Measurements from ENCODE around the gene VPS26B.
"Not testable (repeated sequence)": the region's sequence is repeated elsewhere in the genome, so short reads cannot be mapped to it uniquely, and the experiment has no call there.

Gene VPS26B

DNA sequence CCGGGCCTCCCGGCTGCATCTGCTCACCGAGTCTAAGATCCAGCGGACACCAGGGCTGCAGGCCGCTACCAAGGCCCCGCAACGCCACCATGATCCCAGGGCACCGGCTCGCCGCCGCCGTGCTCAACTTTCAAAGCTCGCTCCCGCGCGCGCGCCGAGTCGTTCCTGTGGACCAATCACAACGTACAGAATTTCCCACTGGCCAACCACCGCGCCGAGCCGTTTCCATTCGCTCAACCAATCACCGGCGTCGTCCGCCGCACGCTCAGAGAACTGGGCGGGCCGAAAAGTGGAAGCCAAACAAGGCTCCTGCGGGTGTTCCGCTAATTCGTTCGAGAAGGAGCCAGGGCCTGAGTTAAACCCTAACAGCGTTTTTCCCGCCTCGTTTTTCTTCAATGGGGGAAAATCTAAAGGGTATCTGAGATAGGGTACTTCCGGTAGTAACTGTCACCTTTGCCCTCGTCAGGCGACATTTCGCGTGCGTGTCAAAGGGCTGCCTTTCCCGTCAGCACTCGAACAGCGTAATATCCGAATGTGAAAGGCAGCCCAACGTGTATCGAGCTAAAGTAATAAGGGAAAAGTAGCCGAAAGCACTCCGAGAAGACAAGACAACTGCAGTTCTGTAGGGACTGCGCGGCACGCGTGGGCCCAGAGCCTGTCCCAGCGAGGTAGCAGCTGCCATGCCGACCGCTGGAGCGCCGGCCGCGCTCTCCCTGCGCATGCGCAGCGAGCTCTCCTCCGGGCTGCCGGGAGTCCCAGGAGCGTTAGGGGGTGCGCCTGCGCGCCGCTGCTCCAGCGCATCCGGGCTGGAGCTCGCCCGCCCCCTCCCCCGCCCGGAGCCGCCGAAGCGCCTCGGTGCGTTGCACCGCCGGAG lies at the start of gene VPS26B, which contains the start of gene NCAPD3:
TSS of gene VPS26B (plus strand) at position 836 of the 874 bp plus-strand sequence. CDS start 452 bp downstream, outside the sequence.
TSS of gene NCAPD3 (minus strand) at position 132 of the 874 bp plus-strand sequence. CDS start at position 91, 41 bp downstream.
- peak; percentile 95 for DNase-seq (ENCODE audit: low spot score)

DNA sequence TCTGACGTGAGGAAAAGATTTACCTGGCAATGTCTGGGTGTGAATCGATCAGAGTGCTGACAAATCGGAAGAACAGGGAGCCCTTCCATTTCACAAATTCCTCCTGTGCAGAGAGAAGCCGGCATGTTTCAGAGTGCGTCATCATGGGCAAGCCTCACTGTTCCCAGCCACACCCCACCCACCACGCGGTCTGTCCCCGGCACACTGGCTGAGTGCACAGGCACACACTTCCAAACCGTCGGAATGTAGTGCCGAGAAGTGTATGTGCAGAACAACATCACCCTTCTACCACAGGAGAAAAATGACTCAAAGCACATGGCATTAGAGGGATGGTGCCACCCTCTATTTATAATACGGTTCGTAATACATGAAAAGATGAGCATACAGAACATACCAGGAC lies 48.2 kb upstream of the VPS26B start:
- DNase-seq (ENCODE audit: low spot score): no peak

DNA sequence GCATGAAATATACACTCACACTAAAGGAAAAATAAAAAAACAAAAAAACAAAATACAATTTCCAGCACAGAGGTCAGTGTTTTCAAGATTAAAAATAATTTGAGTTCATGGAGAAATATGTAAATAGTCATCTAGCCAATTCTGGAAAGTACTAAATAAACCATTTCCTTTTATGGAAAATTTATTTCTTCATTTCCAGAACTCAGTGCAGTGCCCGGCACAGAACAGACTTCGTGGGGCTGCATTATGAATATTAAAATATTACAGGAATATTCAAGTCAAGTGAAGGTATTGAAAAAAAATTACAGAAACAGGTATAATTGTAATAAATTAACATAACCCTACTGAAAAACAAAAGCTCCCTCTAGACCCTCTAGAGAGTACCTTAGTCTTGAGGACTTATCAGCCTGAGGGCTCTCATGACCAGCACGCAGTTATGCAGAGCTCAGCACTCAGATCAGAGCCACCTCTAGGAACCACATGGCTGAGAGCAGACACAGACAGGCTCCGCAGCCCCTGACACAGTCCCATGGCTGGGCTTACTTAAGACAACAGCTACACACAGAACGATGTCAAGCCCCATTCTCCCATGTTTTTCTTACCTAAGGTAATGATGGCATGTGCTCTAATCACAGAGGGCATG lies 46.3 kb upstream of the VPS26B start:
- DNase-seq (ENCODE audit: low spot score): no peak

DNA sequence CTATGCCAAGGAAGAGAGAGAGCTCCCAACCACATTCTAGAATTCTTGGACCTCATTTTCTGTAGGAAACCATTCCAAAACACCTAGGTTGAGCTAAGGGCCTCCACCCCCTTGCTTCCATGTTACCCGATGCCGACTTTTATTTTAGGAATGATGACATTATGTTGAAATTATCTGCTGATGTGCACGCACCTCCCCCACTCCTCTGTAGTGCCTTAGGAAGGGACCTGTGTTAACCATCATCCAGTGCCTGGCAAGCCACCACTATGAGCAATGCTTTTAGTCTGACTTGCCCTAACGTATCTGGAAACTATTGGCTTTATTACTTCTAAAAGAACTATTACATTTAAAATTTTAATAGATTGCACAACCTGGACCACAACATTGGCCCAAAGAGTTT lies 42.8 kb upstream of the VPS26B start:
- no peak for DNase-seq (ENCODE audit: low spot score)

- DNase-seq (ENCODE audit: low spot score): not testable (repeated sequence)
Observed at GRCh38 chr11:134188092-134188491, 36.4 kb upstream of the VPS26B start.

GRCh38 chr11:134196756-134197155 lies 27.7 kb upstream of the VPS26B start:
- no peak for DNase-seq (ENCODE audit: low spot score)

DNA sequence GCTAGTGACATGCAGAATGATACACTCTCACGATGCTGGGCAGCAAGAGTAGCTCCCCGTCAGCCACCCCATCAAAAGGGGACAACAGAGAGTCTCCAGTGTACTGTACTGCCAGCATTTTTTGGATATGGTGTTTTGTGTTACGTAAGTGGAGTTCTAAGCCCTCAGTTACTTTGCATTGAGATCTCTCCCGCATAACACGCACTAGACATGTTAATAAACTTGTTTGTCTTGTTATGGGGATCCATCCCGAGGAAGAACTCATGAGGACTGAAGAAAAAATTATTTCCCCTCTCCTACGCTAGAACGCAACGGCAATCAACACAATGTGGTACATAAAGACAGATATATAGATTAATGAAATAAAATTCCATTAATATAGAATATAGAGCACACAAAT lies 24.9 kb upstream of the VPS26B start:
- no peak for DNase-seq (ENCODE audit: low spot score)

GRCh38 chr11:134200688-134201087 lies 23.8 kb upstream of the VPS26B start:
- DNase-seq (ENCODE audit: low spot score): no peak

DNA sequence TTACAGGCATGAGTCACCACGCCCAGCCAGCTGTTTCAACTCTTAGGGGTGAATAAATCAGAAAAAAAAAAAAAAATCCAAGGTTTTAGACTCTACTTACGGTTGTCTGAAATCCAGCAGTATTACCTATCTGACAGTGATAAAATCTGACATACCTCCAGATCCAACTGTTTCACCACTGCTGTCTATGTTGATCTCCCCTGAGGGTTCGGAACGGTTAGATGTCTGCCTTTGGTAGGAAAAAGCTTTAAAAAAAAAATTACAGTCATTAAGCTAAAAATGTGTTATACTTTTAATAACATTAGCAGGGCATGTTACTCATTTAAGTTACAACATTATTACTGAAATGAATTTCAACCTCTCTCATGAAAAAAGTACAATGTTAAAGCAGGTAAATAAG lies 21.8 kb upstream of the VPS26B start:
- DNase-seq (ENCODE audit: low spot score): no peak

- DNase-seq (ENCODE audit: low spot score): no peak
Observed at GRCh38 chr11:134205729-134206128, 18.7 kb upstream of the VPS26B start.

DNA sequence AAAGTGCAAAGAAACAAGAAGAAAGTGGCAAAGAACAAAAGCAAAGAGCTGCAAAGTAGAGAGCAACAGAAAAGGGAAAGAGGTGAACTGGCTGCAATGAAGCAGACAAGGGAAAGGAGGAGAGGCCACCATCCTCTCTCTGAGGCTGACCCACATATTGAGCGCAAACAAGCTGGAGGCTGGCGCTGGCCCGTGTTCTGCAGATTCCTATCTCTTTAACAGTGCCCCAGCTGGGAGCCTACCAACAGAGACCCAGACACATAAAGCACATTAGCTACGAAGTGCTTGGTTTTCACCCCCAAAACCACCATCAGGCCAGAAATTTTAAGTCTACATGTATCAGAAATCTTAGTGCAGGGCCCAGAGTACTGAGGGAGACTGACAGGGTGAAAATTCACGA lies 18.3 kb upstream of the VPS26B start:
- no peak for DNase-seq (ENCODE audit: low spot score)

GRCh38 chr11:134207538-134208239 lies 16.8 kb upstream of the VPS26B start:
- no peak for DNase-seq (ENCODE audit: low spot score)

DNA sequence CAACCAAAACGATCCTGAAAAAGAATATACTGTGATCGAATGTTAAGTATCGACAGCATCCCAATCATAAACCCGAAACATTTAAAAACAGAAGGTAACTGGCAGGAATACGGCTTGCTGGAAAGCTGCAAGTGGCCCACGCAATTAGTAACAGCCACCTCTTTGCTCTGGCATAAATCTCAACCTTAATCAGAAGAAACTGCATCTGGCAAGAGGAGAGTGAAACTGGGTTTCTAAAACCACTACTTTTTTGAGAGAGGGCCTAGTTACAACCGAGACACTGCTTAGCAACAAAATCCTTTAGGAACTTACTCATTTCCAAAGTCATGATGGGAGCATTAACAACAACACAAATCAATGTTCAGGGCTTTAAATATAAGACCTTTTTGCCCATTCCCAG lies 8.6 kb upstream of the VPS26B start:
- DNase-seq (ENCODE audit: low spot score): no peak

DNA sequence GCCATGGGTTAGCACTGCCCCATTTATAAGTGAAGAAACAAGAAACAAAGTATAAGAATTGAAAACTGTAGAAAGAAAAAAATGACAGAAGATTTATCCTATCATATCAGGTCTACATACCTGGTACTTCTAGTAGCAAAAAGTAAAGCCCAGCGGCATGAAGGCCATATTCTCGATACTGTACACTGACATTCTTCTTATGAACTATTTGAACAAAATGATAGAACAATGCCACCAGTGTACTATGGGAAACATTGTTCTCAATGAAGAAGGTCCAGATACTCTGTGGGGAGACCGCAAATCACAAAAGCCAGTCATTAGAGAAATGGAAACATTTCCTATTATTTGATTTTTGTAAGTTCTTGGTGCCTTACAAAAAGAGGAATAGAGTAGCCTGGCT lies 7.7 kb upstream of the VPS26B start:
- no peak for DNase-seq (ENCODE audit: low spot score)

- no peak for DNase-seq (ENCODE audit: low spot score)
Observed at GRCh38 chr11:134223121-134223520, 1.4 kb upstream of the VPS26B start.

- no peak for DNase-seq (ENCODE audit: low spot score)
Observed at GRCh38 chr11:134224710-134225664, 516 bp downstream of the VPS26B start.

GRCh38 chr11:134226806-134227325 lies 2.4 kb downstream of the VPS26B start:
- no peak for DNase-seq (ENCODE audit: low spot score)

- DNase-seq (ENCODE audit: low spot score): no peak
Observed at GRCh38 chr11:134228625-134229024, 4.2 kb downstream of the VPS26B start.

GRCh38 chr11:134229126-134229790 lies 4.8 kb downstream of the VPS26B start:
- DNase-seq (ENCODE audit: low spot score): no peak

GRCh38 chr11:134230339-134230738 lies 5.9 kb downstream of the VPS26B start:
- no peak for DNase-seq (ENCODE audit: low spot score)

All from kidney capillary endothelial cell (primary cell).